ENCODE data around the gene POU2AF1.

Gene POU2AF1, protein sequence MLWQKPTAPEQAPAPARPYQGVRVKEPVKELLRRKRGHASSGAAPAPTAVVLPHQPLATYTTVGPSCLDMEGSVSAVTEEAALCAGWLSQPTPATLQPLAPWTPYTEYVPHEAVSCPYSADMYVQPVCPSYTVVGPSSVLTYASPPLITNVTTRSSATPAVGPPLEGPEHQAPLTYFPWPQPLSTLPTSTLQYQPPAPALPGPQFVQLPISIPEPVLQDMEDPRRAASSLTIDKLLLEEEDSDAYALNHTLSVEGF

DNA sequence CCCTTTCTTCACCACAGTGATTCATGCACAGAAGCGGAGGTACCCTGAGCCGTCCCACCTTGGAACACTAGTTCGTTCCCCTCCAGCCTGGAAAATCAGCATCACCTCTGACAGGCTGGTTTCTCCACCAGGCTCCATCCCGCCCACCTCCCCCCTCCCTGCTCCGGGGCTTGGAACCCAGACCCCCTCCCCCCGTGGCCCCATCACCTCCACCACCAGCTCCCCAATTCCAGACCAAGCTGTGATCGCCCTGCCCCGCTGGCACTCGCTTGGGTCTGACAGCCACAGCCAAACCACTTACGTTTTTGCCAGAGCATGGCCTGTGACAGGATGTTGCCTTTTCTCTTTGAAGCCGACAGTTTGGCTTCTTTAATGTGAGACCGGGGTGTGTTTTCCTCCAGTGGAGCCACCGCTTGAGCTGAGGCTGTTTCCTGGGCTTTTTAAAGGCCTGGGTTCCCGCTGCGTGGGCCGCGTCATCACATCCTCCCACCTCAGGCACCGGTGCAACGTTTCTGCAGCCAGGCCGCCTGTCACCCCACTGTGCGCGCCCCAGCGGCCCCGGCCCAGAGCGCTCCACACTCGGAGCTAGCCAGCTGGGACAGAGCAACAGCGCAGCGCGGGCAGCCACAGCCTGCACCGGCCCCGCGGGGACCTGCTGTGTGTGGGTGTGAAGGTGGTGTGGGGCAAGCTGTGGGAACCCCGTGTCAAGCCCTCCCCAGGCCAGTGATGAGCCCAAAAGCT lies at the start of gene POU2AF1:
Gene POU2AF1 (minus strand): TSS at position 415 of the 741 bp plus-strand sequence. CDS start 98 bp downstream, at position 317.
- DNase-seq, result no peak

DNA sequence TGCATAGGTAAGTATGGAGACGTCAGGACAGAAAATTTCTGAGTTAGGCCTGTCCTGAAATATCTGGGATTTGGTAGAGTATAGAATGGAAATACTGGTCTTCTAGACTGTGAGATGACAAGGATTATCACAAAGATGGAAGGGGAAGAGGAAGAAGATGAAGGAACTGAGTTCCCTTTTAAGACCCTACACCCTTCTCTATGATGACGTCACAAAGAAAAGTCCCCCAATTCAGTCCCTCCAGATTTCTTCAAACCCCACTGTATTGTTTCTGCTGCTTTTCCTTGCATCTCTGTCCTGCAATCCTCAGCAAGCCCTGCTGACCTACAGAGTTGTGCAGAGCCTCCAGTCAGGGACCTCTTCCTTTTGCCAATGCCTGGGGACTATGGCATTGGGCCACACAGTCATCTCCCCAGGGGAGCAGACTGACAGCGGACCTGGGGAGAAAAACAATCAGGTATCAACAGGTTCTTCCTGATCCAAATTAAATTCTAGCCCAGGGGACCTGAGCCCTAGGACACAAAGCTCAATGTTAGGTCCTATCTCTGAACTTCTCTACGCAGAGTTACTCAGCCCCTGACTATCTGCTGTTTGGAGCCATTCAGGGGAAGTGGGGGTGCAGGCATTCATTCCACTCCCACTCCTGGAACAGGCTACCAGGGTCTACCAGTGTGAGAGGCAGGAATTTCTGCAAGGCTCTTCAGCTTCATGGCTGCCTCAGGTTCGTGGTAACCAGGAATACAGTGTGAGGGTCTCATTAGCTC lies 49.2 kb upstream of the POU2AF1 start:
- DNase-seq, result no peak

DNA sequence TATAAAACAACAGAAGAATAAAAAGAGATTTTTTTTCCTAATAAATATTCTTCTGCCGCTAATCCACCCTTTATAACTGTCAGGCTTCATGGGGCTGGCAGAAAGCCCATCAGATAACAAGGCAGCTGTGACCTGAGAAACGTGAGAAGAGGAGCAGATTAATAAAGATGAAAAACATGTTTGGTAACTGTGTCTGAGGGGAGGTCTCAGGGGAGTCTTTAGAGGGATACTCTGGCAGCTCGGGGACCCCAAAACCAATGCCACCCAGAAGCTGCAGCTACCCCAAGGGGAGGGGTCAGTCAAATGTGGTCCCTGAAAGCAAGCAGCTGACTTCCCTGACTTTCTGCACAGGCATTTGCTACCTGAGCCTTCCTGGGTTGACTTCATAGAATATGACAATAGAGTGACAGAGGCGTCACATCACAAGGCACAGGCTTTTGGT lies 48.4 kb upstream of the POU2AF1 start:
- DNase-seq, result no peak

DNA sequence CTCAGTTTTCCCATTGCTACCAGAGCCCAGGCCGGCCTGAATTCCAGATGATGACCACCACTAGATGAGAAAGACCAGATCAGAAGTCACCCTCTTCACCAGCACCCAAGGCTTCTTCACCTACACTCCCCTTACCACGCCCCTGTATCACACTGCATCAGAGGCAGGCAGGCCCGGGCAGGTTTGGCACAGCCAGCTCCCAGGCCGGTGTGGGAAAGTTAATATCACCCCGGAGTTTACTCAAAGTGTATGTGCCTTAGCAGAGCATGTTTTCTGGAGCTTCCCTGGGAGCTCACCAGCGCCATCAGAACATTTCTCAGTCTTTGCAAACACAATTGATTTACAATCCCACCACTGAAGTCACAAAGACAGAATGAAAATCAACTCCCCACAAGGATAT lies 47.5 kb upstream of the POU2AF1 start:
- no peak for DNase-seq

DNA sequence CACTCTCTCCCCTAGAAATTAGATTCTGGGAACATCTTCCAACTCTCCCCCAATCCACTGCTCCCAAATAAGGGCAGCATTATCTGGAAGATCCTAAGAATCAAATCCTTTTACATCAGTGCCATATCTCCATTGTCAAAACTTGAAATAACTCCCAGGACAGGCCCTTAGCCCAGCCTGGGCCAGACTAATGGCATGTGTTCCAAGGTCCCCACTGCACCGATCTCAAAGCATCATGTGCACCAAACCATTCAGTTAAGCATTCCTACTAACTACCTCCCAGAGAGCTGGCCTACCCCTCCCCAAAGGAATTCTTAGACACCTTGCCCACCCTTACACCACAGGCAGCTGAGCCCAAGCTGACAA lies 44.2 kb upstream of the POU2AF1 start:
- no peak for DNase-seq

DNA sequence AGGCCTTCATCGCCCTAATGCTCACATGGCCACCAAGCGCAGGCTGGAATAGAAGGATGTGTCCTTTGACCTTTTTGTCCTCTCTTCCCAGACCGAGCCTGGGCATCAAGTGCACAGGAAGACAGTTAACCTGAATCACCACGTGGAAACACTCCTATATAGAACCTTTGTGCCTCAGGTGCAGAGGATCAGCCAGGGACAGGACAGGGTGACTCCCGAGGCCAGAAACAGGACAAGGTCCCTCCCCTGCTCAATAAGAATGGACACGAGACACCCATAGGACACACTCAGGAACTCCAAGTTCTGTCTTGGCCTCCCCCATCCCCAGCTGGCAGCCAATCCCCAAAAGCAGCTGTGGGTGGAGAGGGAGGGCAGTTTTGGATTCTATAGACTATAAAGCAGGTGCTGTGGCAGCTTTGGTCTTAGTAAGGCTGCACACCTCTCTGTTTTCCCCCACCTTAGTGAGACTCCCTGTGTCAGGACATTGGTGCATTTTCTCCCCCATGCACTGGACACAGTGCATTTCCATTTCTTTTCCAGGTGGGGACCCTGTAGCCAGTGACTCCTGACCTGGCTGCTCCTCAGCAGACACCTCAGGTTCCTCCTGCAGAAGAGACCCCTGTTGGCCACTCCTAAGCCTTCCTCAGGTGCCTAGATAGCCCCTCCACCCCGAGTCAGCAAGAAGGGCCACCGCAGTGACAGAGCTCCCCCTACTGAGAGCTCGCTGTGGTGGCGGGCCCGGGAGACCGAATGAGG lies 43.6 kb upstream of the POU2AF1 start:
- peak; percentile 18 for DNase-seq

DNA sequence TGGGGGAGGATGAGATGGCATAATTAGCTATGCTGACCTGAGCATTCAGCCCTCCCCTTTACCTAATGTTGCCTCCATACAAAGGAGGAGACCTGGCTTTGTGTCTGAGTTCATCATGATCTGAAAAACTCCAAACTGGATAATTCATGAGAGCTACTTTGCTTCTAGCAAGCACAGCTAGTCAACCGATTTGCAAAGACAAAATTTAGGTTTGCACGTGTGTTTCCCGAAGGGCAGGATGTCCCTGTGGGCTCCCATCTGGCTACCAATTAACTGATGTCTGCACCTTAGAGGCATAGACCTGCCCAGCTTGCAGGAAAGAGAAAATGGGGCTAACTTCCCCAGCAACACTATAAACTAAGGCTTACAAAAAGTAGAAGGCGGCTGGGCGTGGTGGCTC lies 42.2 kb upstream of the POU2AF1 start:
- DNase-seq, result no peak

DNA sequence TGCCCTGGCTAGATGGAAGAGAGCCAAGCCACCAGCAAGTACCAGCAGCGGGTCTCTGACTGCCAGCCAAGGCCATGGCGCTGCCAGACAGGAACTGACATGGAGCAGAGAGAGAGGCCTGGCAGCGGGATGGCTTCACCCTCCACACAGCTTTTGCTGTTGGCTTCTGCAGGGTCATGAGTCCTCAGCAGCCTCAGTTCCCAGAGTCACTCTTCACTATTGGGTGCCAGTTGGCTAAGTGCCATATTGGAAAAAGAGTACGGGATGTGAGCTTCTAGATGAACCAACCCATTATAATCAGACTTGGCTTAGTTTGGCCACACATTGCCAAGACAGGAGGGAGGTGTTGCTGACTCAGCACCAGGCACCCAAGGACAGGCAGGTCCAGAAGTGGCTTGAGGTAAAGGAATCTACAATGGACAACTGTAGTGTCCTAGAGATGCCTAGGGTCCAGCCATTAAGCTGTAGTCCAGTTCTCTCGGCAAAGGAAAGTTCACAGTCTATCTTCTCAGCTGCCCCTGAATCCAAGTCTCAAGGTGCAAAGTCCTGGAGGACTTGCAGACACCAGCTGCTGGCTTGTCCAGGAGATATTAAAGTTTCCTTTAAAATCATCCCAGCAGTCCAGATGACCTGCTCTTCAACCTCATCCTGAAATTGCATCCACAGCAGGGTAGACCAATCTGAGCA lies 40.7 kb upstream of the POU2AF1 start:
- DNase-seq, result no peak

DNA sequence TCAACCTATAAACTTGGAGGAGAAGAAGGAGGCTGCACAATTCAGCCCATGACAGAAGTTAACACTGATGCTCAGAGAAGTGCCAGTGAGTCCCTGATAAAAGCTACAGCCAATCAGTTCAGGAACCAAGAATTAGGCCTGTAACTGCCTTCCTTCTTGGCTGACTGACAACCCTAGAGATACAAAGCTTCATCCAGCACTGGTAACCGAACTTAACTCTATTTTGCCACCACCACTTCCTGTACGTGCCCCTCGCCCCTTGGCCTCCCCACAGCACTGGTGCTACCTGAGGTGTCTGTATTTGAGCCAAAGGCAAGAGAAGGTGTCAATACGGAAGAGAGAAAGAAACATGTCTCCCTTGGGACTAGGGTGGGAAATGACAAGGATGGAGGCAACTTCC lies 40.1 kb upstream of the POU2AF1 start:
- DNase-seq, result no peak

DNA sequence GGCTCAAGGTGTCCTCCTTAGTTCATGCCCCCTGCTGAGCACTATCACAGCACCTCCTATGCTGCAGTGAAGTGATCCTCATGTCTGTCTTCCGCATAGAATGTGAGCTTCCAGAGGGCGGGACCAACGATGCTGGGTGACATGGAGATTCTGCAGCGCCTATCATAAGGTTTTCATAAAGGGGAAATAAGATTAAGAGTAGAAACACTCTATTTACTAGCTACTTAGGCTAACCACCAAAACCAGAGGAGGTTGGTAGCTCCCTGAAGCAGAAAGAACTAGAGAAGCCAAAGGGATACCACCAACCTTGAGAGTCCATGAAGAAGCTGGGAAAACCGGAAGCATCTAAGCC lies 39.3 kb upstream of the POU2AF1 start:
- no peak for DNase-seq

DNA sequence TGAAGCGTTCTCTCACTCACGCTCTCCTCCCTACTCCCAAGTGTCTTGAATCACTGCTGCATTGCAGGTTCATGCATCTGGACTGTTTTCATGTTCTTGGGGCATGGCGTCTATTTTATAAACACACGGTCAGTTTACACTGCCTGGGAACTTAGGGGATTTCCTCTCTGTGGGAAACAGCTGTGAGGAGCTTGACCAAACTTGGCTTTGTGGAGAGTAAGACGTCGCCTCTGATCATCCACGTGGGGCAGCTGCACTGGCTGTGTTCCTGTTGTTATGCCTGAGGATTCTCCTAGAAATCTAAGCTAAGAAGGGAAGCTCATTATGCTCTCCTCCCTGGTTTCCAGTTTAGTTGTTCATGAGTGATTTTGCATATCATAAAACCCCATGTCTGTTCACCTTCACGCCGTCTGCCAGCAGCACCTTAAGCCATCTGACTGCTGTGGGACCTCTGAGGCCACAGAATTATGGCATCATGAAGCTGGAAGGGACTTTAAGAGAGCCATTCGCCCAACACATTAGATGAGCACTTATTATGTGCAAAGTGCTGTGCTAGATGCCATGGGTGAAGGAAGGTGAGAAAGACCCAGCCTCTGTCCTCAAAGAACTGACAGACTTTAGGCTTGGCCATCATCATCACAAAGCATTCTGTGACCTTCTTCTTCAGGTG lies 38.8 kb upstream of the POU2AF1 start:
- DNase-seq, result no peak

DNA sequence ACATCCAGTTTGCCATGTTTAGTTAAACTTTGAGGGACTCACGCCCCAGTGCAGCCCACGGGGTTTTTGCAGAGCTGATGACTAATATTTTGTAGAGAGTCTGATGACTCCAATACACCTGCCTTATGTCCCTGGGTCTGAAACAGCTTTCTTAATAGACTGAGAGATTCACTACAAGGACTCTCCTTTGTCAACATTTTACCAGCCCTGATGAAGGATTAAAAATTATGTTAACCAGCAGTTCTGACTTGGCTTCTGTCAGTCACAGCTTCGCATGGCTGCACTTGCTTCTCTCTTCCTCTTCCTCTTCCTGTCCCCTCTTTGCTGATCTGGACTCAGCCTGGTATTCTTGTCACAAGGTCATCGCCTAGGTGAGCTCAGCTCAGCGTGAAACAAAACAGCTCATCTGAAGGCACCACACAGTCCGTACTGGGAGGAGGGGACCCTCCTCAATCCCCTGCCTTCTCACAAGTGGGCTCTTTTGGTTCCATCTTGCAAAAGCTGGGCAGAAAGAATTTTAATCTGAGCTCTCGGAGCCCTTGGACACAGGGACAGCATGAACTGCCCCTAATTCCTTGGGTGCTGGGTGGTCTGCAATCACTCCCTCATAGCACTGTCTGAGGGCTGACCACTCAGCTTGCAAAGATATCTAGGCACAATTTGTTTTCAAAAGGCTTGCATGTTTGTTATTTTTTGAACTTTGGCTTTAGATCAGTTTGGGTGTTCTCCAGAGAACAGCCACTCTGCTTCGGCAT lies 38.1 kb upstream of the POU2AF1 start:
- no peak for DNase-seq

DNA sequence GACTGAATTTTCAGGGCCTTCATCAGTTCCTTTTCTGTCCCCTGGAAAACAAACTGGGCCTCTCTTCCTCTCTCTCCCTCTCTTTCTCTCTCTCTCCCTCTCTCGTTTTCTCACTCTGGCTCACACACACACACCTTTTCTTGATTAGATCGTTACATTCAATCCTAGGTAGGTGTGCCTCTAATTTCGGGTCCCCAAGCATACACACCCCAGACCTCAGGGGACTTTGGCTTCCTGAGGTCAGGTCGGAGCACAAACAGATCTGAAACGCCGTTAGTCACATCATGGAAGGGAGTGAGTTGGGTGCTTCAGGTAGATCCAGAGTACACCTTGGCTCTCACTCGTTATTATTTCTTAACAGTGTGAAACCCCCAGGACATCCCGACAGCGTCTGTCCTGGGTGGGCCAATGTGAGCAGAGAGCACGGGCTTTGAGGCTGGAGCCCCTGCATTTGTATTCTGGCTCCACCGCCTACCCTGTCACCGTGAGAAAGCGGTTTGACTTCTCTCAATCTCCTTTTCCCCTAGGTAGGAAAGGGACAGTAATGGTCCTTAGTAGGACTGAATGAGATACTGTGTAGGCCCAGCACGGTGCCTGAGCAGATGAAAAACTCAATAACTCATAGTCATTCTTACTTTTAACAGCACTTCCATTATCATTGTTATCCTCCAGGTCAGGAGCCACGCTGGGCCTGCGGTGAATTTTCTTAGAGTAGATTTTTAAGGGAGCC lies 37.3 kb upstream of the POU2AF1 start:
- DNase-seq, result no peak

DNA sequence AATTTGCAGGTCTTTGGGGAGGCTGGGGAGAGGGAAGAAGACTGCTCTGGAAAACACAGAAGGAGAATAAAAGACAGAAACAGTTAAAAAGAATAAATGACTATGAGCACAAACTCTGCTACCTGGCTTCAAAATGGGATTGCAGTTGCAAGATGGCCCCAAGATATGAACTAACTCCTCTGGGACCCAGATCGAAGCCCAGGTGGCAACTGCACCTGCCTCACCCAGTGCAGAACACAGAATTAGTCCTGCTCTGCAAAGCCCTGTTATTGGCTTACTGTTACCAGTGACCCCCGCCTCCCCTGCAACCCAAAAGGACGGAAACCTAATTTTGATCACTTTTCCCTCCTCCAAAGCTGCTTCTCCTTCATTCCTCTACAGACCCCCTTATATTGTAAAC lies 35.9 kb upstream of the POU2AF1 start:
- no peak for DNase-seq

DNA sequence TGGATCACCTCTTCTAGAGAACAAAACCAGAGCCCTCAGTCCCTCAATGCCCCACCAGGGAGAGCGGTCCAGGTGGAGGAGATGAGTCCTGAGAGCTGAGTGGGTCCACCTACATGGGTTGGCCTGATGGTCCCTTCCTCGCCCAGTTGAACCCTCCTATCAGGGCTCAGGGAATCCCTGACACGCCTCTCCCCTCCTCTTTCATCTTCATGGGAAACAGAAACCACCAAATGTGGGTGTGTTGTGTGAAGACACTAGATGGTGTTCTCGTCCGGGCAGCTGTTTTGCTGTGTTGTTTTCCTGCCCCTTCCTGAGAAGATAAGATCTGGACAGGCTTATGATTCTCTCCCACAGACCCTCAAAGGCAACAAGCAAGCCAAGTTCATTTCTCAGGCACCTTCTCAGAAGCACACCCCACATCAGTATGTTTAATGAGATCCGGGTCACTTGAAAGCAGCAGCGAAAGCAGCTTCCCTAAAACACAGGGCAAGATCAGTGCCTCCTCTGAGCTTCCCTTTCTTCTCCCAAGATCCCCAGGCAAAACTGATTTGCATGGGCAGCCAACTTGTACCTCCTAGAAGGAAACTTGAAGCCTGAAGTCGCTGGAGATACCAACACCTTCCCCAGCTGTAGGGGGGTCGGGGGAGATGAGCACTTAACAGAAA lies 35.3 kb upstream of the POU2AF1 start:
- no peak for DNase-seq

DNA sequence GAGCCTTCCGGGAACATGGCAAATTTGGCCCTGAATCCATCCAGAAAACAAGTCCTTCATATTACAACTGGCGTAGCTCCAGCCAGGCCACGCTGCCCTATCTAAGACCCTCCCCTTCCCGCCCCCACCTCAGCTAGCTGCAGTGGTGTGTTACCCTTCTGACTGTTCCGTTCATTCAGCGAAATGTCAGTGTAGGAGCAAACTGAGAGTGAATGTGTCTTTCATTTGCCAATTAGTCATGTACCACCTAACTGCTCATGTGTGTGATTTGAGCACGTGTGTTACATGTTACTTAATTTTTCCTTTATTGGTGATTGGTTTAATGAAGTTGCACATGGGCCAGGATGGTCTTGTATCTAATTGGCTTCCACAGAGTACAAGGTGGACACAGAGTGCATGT lies 34.8 kb upstream of the POU2AF1 start:
- no peak for DNase-seq

DNA sequence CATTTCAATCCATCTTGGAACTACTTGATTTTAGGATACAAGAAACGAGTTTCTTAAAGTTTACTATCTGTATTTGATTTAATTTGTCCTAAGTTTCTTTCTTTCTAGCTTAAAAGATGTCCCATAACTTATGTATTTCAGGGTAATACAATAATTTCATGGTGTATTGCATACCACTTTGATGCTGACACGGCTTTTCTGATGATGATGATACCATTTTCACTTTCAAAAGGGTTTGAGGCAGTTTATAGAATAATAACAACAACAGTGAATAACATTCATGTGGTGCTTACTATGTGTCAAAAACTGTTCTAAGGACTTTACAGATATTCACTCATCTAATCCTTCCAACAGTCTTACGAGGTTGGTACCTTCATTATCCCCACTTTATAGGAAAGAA lies 33.2 kb upstream of the POU2AF1 start:
- no peak for DNase-seq

DNA sequence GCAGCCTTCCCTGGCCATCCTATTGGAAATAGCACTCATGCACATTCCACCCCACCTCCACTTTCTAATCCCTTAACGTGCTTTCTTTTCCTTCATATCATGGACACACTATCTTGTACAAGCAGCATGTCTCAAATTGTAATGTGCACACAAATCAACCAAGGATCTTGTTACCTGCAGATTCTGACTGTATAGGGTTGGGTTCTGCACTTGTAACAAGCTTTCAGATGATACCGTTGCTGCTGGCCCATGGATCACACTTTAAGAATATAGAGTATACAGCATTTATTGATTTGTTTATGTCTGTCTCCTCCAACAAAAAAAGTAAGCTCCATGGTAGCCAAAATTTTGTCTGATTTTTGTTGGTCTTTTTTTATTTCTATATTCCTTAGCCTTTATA lies 32.4 kb upstream of the POU2AF1 start:
- DNase-seq, result no peak

DNA sequence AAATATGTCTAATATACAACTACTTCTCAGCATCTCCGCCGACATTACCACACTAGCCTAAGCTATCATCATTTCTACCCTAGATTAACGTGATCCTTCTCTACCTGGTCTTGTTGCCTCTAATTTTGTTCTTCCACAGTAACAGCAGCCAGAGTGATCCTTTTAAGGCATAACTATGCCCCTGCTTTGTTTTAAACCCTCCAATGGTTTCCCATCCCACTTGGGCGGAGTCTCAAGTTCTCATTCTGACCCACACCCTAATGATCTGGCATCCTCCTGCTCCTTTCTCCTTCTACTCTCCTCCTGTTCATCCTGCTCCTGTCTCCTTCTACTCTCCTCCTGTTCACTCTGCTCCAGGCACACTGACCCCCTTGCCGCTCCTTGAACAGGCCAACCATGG lies 31.9 kb upstream of the POU2AF1 start:
- no peak for DNase-seq

DNA sequence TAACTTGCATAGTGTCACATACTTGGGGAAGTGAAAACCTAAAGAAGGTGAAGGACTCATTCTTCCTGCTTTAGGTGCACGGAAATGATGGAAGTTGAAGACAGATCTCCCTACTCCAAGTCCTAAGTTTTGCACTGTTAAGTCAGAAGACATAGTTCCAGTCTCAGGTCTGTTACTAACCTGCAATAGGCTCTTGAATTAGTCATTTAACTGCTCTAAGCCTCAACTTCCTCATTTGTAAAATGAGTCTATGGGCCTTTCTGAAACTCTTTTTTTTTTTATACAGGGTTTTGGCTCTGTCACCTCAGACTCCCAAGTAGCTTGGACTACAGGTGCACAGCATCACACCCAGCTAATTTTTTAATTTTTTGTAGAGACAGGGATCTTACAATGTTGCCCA lies 30.8 kb upstream of the POU2AF1 start:
- no peak for DNase-seq
